HL-60 (cell line): ENCODE data around the gene IL1RN.
A peak's percentile ranks its signal among the peaks of the same experiment; 100 is the strongest.
"Not testable (repeated sequence)": the region's sequence is repeated elsewhere in the genome, so short reads cannot be mapped to it uniquely, and the experiment has no call there.

Source experiments
- DNase-seq, 2 experiments: peaks; one replicate each; pipeline ENCODE4 v3.0.0-alpha.2; 2010 to 2020; ENCODE audit warnings: low read depth in 1 of 2, low spot score in 1 of 2
- H3K27ac ChIP-seq: fragments of 250-450 bp; sonication (Bioruptor Pico); replicated peaks from 2 replicates; pipeline ENCODE4 v1.5.1; 2020; ENCODE audit warnings: mild to moderate bottlenecking, moderate library complexity
- H3K27me3 ChIP-seq: fragments of 250-450 bp; sonication (Bioruptor Pico); 2 replicates; pipeline ENCODE4 v1.5.1; 2021; ENCODE audit warnings: mild to moderate bottlenecking, moderate library complexity; ENCODE audit not compliant: insufficient read depth, poor library complexity, severe bottlenecking
- H3K4me3 ChIP-seq: replicated peaks from 2 replicates; pipeline ENCODE4 v1.5.1; 2011; ENCODE audit warnings: mild to moderate bottlenecking, control low read depth, low read length; ENCODE audit not compliant: insufficient read depth
- CTCF ChIP-seq: IDR thresholded peaks from one replicate; pipeline ENCODE4 v1.5.1; 2011; ENCODE audit warnings: low read length, control low read depth, inconsistent platforms; ENCODE audit not compliant: insufficient read depth
- GABPA ChIP-seq: IDR thresholded peaks from 2 replicates; pipeline ENCODE4 v1.6.1; 2012; ENCODE audit warnings: low read depth
- POLR2AphosphoS5 ChIP-seq: IDR thresholded peaks from 2 replicates; pipeline ENCODE4 v1.6.1; 2012; ENCODE audit warnings: low read depth
- REST ChIP-seq: IDR thresholded peaks from 2 replicates; pipeline ENCODE4 v1.6.1; 2012; ENCODE audit warnings: low read depth; ENCODE audit not compliant: insufficient replicate concordance
- SPI1 ChIP-seq: IDR thresholded peaks from 2 replicates; pipeline ENCODE4 v1.6.1; 2012; ENCODE audit warnings: low read depth, mild to moderate bottlenecking, borderline replicate concordance

Gene IL1RN

GRCh38 chr2:113096842-113097618 lies 30.4 kb upstream of the IL1RN start:
- H3K27ac ChIP-seq, H3K27me3 ChIP-seq, H3K4me3 ChIP-seq, DNase-seq: not testable (repeated sequence)
- TF ChIP-seq SPI1, result peak; percentile 35; the same call in 1 of the 2 replicates

- no peak overlapping the region for H3K27ac ChIP-seq
- H3K27me3 ChIP-seq, result no peaks in the 10 kb centered on the region
- TF ChIP-seq SPI1, result no peak
- TF ChIP-seq CTCF, result no peak
- DNase-seq, result no peak
- H3K4me3 ChIP-seq, result no peak overlapping the region
Observed at GRCh38 chr2:113098041-113098440, 29.4 kb upstream of the IL1RN start.

GRCh38 chr2:113098532-113098931 lies 28.9 kb upstream of the IL1RN start:
- TF ChIP-seq SPI1 (no peak), POLR2AphosphoS5 (no peak), GABPA (no peak), REST (no peak), CTCF (no peak)
- DNase-seq, result no peak
- Histone ChIP-seq H3K27ac (no peak overlapping the region), H3K4me3 (no peak overlapping the region), H3K27me3 (no peaks in the 10 kb centered on the region)

- Histone ChIP-seq H3K27me3 (no peaks in the 10 kb centered on the region), H3K27ac (no peak overlapping the region)
- TF ChIP-seq GABPA (no peak), REST (no peak), SPI1 (no peak), CTCF (no peak), POLR2AphosphoS5 (no peak)
Observed at GRCh38 chr2:113102133-113102532, 25.3 kb upstream of the IL1RN start.

More at GRCh38 chr2:113102133-113102532, 25.3 kb upstream of the IL1RN start:
- H3K4me3 ChIP-seq, result no peak overlapping the region
- no peak for DNase-seq
